ENCODE data around the gene CD70.

DNA sequence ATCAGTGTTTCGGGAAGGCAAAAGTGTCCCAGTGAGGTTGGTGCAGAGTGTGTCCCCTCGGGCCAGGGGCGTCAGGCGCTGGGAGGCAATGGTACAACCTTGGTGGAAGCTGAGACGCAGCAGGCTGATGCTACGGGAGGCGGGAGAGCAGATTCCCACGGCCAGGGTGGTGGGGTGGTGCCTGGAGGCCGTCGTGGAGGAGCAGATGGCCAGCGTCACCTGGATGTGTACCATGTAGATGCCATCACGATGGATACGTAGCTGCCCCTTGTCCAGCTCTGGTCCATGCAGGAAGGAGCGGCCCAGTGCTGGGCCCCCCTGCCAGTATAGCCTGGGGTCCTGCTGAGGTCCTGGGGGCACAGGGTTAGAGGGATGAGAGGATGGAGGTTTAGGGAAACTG is 4.9 kb downstream of the CD70 start:
- no peak for TF ChIP-seq POLR2AphosphoS5 (IDR thresholded peaks at IDR 0.05; ENCODE audit: low read depth, low read length)
- peak; percentile 49; the same call in 1 of the 2 replicates for TF ChIP-seq POLR2A (IDR thresholded peaks at IDR 0.05; ENCODE audit: low read depth, low read length)
